A673 (cell line): ENCODE results near the gene CDC7.

Experiments used
- EZH2 ChIP-seq: fragments of 200-600 bp; sonication (generic); IDR thresholded peaks from 2 replicates; pipeline ENCODE4 v1.6.1; 2017; ENCODE audit warnings: borderline replicate concordance, low read depth, mild to moderate bottlenecking, mixed read lengths, antibody characterized with exemption, low read length; ENCODE audit not compliant: poor library complexity, severe bottlenecking
- TF ChIP-seq, protein P1 (sequence below): fragments of 300-800, 200-600 bp; sonication (generic); conservative IDR thresholded peaks from 2 replicates; pipeline ENCODE4 v1.5.1; 2017; ENCODE audit warnings: low read depth, mild to moderate bottlenecking, antibody characterized with exemption, low read length, moderate library complexity, mixed read lengths

DNA sequence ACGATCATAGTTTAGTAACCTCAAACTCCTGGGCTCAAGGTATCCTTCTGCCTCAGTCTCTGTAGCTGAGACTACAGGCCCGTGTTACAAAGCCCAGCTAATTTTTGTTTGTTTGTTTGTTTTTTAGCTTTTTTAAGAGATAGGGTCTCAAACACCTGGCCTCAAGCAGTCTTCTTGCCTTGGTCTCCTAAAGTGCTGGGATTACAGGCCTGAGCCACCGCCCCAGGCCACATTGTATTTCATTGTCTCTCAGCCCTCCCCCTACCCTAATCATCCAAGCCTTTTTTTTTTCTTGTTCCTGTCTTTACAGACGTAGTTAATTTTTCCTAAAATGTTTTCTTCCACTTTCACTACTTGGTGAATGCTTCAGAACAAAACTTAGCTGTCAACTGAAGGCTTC is 5.4 kb downstream of the CDC7 start:
- TF ChIP-seq, protein P1, sequence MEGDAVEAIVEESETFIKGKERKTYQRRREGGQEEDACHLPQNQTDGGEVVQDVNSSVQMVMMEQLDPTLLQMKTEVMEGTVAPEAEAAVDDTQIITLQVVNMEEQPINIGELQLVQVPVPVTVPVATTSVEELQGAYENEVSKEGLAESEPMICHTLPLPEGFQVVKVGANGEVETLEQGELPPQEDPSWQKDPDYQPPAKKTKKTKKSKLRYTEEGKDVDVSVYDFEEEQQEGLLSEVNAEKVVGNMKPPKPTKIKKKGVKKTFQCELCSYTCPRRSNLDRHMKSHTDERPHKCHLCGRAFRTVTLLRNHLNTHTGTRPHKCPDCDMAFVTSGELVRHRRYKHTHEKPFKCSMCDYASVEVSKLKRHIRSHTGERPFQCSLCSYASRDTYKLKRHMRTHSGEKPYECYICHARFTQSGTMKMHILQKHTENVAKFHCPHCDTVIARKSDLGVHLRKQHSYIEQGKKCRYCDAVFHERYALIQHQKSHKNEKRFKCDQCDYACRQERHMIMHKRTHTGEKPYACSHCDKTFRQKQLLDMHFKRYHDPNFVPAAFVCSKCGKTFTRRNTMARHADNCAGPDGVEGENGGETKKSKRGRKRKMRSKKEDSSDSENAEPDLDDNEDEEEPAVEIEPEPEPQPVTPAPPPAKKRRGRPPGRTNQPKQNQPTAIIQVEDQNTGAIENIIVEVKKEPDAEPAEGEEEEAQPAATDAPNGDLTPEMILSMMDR = no peak
- no peak for TF ChIP-seq EZH2
